ENCODE results near the gene ADAM20.
"Not testable (repeated sequence)": the region's sequence is repeated elsewhere in the genome, so short reads cannot be mapped to it uniquely, and the experiment has no call there.

The ADAM20 gene

DNA sequence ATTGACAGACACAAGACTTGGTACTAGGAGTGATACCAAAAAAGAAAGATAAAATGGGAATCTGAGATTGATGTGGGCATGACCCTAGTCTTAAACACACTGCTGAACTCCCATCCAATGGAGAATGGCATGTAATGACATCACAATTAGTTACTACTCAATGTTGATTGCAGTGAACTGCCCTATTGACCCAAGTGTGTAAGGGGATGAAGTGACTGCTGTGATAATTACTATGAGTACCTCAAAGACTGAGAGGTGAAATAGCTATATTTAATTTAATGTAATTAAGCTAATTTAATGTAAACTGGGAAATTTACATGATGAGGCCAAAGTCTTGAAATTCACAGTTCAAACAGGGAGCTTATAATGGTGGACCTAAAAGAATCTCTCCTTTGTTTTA, at the start of gene ADAM20:
TSS of gene ADAM20 (minus strand) at position 101 of the 400 bp plus-strand sequence. CDS start 10,247 bp downstream, outside the sequence.
- no peak for DNase-seq

DNA sequence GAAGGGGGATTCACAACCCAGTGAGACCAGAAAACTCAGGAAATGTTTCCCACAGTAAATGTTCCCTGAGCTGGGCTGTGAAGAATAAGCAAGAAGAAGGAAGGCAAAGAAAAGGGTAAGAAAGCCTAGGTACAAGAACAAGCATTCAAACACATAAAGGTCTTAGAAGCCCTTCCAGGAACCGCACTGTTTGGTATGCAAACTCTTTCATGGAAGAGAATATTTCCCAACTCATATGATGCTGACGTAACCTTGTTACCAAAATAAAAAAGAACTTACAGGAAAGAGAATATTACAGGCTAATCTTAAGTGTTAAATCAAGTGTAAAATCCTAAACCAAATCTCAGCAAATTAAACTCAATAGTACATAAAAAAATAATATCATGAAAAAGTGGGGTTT, 42.1 kb upstream of the ADAM20 start:
- DNase-seq: no peak

DNA sequence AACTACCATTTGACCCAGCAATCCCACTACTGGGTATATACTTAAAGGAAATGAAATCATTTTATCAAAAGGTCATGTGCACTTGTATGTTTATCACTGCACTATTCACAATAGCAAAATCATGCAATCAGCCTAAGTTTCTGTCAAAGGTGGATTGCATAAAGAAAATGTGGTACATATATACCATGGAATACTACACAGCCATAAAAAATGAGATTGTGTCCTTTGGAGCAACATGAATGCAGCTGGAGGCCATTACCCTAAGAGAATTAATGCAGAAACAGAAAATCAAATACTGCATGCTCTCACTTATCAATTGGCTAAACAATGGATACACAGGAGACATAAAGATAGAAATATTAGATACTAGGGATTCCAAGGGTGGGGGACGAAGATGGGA, 38.2 kb upstream of the ADAM20 start:
- DNase-seq: no peak

DNA sequence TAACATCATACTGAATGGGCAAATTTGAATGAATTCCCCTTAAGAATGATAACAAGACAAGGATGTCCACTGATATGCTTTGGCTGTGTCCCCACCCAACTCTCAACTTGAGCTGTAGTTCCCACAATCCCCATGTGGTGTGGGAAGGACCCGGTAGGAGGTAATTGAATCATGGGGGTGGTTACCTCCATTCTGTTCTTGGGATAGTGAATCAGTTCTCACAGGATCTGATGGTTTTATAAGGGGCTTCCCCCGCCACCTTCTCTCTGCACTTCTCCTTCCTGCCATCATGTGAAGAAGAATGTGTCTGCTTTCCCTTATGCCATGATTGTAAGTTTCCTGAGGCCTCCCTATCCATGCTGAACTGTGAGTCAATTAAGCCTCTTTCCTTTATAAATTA, 36.3 kb upstream of the ADAM20 start:
- no peak for DNase-seq

DNA sequence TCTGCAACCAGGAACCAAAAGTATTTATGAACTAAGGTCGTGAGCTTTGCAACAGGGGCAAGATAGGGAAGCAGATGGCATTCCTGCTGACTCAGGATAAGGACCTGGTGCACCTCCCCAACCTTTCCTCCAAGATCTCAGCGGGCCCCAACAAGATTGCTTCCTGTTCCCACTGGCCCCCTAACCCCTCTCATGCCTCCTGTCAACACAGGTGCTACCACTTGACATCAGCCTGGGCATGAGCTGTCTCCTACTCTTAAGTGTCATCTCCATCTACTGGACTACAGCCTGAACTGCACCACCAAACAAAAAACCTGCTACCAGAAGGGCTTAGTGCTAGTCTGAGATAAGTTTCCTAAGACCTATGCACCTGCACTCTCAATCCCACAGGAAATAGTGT, 33.0 kb upstream of the ADAM20 start:
- peak; percentile 1 for DNase-seq

DNA sequence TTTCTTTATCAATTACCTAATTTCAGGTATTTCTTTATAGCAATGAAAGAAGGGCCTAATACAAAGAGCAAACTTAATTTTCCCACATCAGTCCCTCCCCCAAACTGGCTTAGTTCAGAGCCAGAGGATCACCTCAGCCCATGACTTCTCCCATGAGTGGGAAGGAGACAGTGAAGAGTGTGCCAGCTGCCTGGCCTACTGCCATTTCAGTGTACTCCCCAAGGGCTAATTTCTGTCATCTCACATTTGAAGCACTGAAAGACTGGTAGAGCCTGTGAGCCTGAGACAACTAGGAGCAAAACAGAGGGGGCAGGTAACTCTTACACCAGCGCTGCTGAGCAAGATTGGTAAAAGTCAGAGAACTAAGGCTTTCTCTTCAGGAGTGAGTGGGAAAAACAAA, 29.1 kb upstream of the ADAM20 start:
- no peak for DNase-seq

GRCh38 chr14:70563417-70563816, 28.6 kb upstream of the ADAM20 start:
- no peak for DNase-seq

DNA sequence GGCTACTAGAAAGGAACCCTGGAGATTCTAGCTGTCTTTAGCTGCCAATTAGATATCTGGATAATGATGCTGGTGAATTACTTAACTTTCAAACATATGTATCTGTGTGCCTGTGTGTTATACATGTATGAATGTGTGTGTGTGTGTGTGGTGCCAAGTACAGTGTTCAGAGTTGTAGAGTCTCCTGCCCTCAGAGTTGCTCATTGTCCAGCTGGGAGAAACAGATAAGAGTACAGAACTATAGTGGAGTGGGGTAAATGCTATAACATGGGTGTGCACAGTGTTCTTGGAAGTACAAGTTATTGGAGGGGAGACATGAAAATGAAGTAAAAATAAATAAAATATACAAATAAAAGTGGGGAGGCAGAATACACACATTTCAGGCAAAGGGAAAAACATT, 23.6 kb upstream of the ADAM20 start:
- no peak for DNase-seq

GRCh38 chr14:70555890-70556289, 21.1 kb upstream of the ADAM20 start:
- DNase-seq: no peak

GRCh38 chr14:70538087-70538486, 3.3 kb upstream of the ADAM20 start:
- no peak for DNase-seq

- DNase-seq: no peak
These were observed 2.0 kb upstream of the ADAM20 start for GRCh38 chr14:70536830-70537229.

DNA sequence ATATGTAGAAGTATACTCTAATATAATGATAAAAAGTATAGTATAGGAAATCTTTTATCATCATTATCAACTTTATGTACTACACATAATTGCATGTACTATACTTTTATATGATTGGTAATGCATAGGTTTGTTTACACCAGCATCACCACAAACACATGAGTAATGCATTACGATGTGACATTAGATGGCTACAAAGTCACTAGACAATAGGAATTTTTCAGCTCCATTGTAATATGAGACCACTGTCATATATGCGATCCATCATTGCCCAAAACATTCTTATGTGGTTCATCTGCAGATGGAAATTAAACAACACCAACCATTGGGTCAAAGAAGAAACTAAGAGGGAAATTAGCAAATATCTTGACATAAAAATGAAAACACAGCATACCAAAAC, 4.4 kb downstream of the ADAM20 start:
- DNase-seq: no peak

GRCh38 chr14:70527501-70528105, 7.2 kb downstream of the ADAM20 start:
- no peak for DNase-seq

GRCh38 chr14:70525691-70526090, 9.1 kb downstream of the ADAM20 start:
- no peak for DNase-seq

DNA sequence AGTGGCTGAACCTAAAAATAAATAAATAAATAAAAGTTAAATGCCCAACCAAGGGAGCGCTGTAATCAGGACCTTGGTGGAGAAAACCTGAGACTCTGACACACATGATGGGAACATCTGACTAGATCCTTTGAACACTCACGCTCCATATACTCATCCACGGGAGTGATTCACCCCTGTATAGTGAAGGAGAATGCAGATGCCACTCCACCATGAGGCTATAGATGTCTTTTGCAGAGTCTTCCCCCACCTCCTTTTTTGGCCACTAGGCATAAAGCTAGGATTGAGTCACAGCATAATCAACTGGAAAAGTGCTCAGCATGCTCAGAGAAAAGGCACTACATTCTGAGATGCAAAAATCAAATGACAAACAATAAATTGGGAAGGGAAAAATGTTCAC, 19.0 kb downstream of the ADAM20 start:
- no peak for DNase-seq

- DNase-seq: no peak
These were observed 20.4 kb downstream of the ADAM20 start for GRCh38 chr14:70514168-70515069.

DNA sequence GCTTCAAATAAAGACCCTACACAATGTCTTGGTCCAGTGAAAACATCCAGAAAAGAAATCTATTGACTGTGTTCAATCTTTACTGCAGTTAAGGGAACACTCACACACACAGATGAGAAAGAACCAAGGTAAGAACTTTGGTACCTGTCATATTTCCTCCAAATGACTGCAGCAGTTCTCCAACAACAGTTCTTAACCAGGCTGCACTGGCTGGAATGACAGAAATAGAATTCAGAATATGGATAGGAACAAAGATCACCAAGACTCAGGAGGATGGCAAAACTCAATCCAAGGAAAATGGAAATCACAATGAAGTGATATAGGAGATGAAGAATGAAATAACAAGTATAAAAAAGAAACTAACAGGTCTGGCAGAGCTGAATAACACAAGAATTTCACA, 36.6 kb downstream of the ADAM20 start:
- DNase-seq: no peak

DNA sequence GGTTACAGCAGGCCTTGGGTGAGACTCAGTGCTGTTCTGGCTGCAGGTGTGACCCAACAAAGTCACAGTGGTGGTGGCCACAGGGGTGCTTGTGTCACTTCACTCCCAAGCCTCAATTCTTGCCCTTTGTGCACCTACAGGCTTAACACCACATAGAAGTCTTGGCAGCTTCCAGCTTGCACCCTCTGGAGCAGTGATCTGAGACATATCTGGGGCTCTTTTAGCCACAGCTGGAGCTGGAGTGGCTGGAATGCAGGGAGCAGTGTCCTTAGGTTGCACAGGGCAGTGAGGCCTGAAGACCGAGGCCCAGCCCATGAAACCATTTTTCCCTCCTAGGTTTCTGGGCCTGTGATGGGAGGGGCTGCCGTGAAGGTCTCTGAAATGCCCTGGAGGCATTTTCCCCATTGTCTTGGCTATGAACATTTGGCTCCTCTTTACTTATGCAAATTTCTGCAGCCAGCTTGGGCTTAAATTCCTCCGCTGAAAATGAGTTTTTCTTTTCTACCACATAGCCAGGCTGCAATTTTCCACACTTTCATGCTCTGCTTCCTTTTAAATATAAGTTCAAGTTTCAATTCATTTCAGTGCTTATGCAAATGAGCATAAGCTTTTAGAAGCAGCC, 45.1 kb downstream of the ADAM20 start:
- no peak for DNase-seq

DNA sequence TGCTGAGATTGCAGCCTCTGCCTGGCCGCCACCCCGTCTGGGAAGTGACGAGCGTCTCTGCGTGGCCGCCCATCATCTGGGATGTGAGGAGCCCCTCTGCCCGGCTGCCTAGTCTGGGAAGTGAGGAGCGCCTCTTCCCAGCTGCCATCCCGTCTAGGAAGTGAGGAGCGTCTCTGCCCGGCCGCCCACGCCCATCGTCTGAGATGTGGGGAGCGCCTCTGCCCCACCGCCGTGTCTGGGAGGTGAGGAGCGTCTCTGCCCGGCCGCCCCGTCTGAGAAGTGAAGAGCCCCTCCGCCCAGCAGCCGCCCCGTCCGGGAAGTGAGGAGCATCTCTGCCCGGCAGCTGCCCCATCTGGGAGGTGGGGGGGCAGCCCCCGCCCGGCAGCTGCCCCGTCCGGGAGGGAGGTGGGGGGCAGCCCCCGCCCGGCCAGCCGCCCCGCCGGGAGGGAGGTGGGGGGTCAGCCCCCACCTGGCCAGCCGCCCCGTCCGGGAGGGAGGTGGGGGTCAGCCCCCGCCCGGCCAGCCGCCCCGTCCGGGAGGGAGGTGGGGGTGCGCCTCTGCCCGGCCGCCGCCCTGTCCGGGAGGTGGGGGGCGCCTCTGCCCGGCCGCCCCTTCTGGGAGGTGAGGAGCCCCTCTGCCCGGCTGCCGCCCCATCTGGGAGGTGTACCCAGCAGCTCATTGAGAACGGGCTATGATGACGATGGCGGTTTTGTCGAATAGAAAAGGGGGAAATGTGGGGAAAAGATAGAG, 57.3 kb downstream of the ADAM20 start:
- DNase-seq: not testable (repeated sequence)

DNA sequence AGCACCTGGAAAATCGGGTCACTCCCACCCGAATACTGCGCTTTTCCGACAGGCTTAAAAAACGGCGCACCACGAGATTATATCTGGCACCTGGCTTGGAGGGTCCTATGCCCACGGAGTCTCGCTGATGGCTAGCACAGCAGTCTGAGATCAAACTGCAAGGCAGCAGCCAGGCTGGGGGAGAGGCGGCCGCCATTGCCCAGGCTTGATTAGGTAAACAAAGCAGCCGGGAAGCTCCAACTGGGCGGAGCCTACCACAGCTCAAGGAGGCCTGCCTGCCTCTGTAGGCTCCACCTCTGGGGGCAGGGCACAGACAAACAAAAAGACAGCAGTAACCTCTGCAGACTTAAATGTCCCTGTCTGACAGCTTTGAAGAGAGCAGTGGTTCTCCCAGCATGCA, 59.3 kb downstream of the ADAM20 start:
- not testable (repeated sequence) for DNase-seq

GRCh38 chr14:70473825-70474224, 61.0 kb downstream of the ADAM20 start:
- DNase-seq: no peak

All from NCI-H446 (cell line).